ENCODE data around the gene F10.
A peak's percentile ranks its signal among the peaks of the same experiment; 100 is the strongest.

The F10 gene

GRCh38 chr13:113117335-113117872 lies 5.2 kb upstream of the F10 start:
- peak; percentile 29 for DNase-seq (ENCODE audit: low read depth)

DNA sequence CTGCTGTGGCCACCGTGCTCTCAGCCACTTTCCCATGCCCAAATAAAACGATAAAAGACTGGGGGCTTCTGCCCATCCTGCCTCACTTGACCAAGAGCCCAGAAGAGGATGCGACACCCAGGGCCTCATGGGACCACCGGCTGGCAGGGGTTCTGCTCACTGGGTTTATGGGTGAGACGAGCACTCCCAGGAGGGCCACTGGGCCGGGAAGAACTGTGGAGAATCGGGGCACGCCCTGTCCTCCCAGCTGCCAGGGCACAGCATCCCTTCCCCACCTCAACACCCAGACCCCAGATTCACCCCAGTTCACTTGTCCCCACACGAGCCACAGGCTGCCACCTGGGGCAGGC lies 4.7 kb upstream of the F10 start:
- no peak for DNase-seq (ENCODE audit: low read depth)

GRCh38 chr13:113118261-113119021 lies 4.2 kb upstream of the F10 start:
- DNase-seq (ENCODE audit: low read depth), result no peak

GRCh38 chr13:113119166-113119821 lies 3.3 kb upstream of the F10 start:
- DNase-seq (ENCODE audit: low read depth), result no peak

- DNase-seq (ENCODE audit: low read depth), result no peak
Observed at GRCh38 chr13:113119822-113120189, 2.8 kb upstream of the F10 start.

DNA sequence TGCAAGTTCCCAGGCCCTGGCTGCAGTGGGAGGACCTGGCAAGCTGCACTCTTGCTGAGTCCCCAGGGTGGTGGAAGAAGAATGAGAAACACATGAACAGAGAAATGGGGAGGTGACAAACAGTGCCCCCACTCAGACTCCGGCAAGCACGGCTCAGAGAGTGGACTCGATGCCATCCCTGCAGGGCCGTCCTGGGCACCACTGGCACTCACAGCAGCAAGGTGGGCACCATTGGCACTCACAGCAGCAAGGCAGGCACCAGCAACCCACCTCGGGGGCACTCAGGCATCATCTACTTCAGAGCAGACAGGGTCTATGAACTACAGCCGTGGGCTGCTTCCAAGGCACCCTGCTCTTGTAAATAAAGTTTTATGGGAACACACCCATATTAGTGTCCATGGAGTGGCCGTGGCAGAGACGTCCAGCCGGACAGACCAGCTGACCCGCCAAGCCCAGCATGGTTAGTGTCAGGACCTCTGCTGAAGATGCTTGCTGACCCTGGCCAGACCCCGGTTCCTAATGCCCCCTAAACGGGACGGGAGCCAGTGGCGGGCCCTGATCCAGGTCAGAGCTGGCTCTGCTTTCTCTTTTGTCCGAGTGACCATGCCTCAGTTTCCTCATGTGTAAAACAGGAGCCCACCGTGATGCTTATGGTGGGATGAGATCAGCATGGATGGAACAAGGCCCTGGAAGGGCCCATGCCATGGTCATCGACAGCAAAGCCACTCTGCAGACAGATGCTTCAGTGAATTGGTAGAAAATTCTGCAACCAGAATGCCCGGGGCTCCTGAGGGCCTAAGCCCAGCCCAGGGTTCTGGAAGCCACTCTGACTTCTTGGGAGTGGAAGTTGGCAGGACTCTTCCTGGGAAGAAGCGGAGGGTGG lies 2.1 kb upstream of the F10 start:
- DNase-seq (ENCODE audit: low read depth), result no peak

GRCh38 chr13:113121183-113121927 lies 1.2 kb upstream of the F10 start:
- DNase-seq (ENCODE audit: low read depth), result no peak

DNA sequence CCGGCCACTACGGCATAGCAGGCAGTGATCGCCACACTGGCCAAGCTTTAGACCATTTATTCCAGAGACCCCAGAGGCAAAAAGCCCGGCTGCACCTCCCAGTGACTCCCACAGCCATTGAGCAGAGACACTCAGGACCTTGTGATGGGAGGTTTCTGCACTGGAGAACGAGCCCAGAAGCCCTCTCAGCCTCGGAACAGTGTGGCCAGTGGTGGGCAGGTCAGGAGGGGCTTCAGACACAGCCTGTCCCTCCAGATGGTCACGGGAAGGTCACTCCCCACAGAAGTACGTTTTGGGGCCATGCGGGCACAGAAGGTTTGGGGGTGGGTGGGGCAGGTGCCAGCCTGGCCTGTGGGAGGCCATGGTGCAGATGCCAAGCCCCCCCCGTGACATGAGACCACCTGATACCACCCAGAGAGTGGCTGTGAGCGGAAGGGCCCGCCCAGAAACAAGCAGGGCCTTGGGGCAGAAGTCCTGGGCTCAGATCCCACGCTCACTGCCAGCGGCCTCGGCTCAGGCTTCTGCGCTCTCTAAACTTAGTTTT lies 599 bp upstream of the F10 start:
- DNase-seq (ENCODE audit: low read depth), result no peak

DNA sequence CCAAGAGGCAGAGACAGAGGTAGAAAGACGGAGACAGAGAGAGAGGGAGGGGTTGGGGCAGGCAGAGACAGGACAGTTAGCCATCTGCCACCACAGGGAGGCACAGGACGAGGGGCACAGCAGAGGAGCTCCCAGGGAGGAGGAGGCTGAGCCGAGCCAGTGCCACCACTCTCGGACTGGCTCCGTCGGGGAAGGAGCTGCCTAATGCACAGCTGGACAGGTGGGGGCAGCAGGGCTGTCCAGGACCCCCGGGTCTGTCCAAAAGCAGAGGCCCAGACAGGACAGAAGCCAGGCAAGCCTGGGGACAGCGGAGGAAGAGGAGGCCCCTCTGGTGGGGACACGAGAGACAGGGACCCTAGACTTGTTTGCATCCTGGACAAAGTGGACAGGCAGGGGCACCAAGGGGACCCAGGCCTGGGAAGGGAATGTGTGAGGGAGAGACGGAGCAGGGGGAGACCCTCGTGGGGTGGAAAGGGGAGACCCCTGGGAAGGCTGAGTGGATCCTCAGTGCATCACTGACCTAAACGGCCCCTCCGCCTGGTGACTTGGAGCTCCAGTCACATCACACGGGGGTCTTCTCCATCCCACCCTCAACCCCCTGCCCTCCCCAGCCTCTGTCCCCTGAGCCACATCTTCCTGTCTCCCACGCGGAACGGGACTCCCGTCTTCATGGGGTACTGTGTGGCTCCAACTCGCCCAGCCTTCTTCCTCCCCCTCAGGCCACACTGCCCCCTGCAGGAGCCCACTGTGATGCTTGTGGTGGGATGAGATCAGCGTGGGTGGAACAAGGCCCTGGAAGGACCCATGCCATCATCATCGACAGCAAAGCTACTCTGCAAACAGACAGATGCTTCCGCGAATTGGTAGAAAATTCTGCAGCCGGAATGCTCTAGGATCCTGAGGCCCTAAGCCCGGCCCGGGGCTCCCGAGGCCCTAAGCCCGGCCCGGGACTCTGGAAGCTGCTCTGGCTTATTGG lies 915 bp downstream of the F10 start:
- DNase-seq (ENCODE audit: low read depth), result peak; percentile 17

DNA sequence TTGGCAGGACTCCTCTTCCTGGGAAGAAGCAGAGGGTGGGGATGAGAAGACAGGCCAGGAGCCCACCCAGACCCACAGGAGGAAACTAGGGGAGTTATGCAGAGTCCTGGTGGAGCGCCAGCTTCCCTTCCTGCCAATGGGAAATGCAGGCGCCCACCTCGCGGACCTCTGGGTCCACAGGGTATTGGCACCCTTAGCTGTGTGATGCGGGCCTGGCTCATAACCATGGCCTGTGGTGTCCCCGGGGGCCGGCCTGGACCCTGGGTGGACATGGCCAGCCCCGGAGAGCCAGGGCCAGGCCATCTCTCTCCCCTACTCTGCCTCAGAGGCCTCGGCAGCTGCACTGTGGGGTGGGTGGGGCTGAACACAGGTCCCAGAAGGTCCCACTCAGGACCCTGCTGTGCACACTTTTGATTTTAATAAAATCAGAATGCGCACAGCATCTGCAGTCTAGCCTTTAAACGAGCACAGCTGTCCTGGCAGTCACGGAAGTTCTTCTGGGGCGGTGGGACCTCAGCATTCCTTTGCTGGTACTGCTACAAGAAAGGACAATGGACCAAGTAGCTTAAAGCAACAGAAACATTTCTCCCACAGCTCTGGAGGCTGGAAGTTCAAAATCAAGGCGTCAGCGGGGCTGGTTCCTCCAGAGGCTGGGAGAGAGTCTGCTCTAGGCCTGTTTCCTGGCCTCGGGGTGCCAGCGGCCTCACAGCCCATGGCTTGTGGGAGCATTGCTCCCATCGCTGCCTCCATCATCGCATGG lies 1.8 kb downstream of the F10 start:
- no peak for DNase-seq (ENCODE audit: low read depth)

- DNase-seq (ENCODE audit: low read depth), result no peak
Observed at GRCh38 chr13:113125506-113126264, 3.1 kb downstream of the F10 start.

DNA sequence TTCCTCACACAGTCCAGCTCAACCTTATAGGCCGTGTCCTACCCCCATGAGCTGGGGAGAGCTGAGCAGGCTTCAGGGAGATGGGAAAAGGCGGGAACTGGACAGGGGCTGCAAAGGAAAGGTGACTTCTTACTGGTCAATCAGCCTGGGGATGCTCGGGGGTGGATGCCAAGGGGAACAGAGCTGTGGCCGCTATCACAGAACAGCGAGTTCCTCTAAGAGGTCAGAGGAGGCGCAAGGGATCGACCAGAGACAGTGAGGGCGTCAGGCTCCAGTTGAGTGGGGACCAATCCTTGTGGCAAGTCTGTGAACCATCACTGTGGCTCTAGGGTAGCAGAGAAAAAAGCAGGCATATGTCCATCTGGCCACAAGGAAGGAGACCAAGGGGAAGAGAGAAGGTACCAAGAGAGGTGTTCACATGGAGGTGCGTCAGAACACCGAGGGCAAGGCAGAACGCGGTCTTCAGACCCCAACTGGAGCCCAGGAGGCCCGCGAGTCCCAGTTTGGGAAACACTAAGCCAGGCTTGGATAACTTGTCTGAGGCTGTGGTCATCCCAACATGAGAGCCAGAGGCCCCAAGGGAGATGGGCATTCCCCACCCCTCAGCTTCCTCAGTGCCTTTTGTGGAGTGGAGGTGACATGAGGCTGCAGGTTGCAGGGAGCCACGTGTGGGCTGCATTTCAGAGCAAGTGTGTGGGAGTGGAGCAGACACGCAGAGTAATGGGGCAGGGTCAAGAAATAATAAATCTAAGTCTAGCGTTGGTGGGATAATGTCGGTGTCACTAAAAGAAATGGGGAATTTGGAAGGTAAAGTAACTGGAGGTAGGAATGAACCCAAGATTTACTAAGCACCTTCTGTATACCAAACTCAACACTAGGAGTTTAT lies 3.9 kb downstream of the F10 start:
- DNase-seq (ENCODE audit: low read depth), result no peak

GRCh38 chr13:113129480-113129879 lies 6.9 kb downstream of the F10 start:
- no peak for DNase-seq (ENCODE audit: low read depth)

- DNase-seq (ENCODE audit: low read depth), result no peak
Observed at GRCh38 chr13:113129921-113130750, 7.5 kb downstream of the F10 start.

DNA sequence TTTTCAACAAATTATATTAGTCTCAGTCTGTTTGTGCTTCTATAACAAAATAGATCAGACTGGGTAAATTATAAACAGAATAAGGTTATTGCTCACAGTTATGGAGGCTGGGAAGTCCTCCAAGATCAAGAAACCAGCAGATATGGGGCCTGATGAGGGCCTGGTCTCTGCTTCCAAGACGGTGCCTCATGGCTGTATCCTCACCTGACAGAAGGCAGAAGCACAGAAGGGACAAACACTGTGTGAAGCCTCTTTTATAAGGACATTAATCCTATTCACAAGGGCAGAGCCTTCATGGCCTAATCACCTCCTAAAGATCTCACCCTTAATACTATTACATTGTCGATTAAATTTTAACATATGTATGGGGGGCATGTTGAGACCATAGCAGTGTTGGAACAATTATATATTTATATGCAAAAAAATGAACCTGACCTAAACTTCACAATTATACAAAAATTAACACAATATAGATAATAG lies 12.7 kb downstream of the F10 start:
- no peak for DNase-seq (ENCODE audit: low read depth)

DNA sequence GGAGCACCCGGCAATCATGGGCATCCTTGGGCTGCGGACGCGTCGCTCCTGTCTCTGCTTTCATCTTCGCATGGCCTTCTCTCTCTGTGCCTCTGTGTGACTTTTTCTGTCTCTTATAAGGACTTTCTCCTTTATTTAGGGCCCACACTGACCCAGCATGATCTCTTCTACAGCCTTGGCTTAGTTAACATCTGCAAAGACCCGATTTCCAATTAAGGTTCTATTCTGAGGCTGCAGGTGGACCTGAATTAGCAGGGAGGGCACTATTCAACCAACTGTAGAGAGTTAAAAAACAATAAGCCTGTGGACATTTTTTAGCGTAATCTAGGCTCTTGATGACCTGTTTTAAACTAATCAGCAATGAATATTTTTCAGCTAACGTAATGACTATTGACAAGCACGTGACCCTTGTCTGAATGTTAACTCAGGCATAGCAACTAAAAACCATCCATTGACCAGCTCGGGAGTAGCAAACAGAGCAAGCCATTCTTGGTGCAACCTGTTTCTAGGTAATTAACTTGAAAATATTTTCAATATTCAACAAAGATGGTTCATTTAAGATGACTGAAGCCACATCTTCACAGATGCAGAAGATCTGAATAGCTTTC lies 15.2 kb downstream of the F10 start:
- DNase-seq (ENCODE audit: low read depth), result no peak
